Right cardiac atrium (tissue), 5 donors: ENCODE data around the gene GSTO2. TPM values are rescaled to one million over a fixed set of nuclear protein-coding genes. Genes with fewer than 3 reads are reported as not detected.

Experiments
- ATAC-seq, 2 donors: fragments of 200-7000 bp; cut with Tn5 transposase; one replicate each; pipeline versions ENCODE4 v1.8.0 to v1.9.1; 2020; ENCODE audit warnings: moderate library complexity in 2 of 2, mild to moderate bottlenecking in 1 of 2
- DNase-seq, 3 donors: peaks; one replicate each; pipeline ENCODE4 v3.0.0-alpha.2; 2020
- H3K27ac ChIP-seq: one replicate; pipeline ENCODE4 v1.5.1; 2013; ENCODE audit warnings: mild to moderate bottlenecking, low read length, control low read depth, moderate library complexity
- H3K27me3 ChIP-seq: one replicate; pipeline ENCODE4 v1.6.1; 2013; ENCODE audit not compliant: control insufficient read depth, insufficient read depth
- H3K4me1 ChIP-seq: one replicate; pipeline ENCODE4 v1.6.1; 2013; ENCODE audit warnings: low read length; ENCODE audit not compliant: control insufficient read depth, insufficient read depth
- H3K4me3 ChIP-seq: one replicate; pipeline ENCODE4 v1.5.1; 2013; ENCODE audit warnings: low read length, control low read depth
- H3K9me3 ChIP-seq: one replicate; pipeline ENCODE4 v1.6.1; 2013; ENCODE audit warnings: low read length; ENCODE audit not compliant: control insufficient read depth
- WGBS: extraction: QIAGEN DNeasy Blood & Tissue Kit; methylation state at CpG from one replicate; pipeline ENCODE4 v1.1.7; 2013; 5-methylcytosine and 5-hydroxymethylcytosine counted together
- intact Hi-C, 4 donors: fragments of 100-400 bp; cut with DNase I; formaldehyde crosslinking; loops; one replicate each; pipeline versions ENCODE4 v1.11.0 to v1.14.0; 2022 to 2023
- polyA plus RNA-seq: library from polyadenylated mRNA; stranded (reverse); fragments of 200-250 nt; gene quantifications from one replicate; pipeline ENCODE4 v1.2.3, GENCODE V29; 2013
- total RNA-seq, 4 donors: library from RNA; stranded (reverse); fragmentation: NEBNext Ultra II Directional; extraction: Animal tissue kit (Norgen Biotek cat#: 25700); gene quantifications; one replicate each; pipeline ENCODE4 v1.2.1, GENCODE V29; 2021
- donor health status: healthy with polysubstance abuse.
- donor health status: DM: no; HTN: yes; CAD: no.
- donor health status: DM: no; HTN: no; CAD: no.
- donor health status: DM: no; HTN: yes; CAD: no; lungs with severe emphysema.
- donor health status: DM: yes; HTN: yes; CAD: no.

The GSTO2 gene
- total and polyA plus RNA-seq, 5 donors: 0.37 to 1.1 (median 0.58) TPM

DNA sequence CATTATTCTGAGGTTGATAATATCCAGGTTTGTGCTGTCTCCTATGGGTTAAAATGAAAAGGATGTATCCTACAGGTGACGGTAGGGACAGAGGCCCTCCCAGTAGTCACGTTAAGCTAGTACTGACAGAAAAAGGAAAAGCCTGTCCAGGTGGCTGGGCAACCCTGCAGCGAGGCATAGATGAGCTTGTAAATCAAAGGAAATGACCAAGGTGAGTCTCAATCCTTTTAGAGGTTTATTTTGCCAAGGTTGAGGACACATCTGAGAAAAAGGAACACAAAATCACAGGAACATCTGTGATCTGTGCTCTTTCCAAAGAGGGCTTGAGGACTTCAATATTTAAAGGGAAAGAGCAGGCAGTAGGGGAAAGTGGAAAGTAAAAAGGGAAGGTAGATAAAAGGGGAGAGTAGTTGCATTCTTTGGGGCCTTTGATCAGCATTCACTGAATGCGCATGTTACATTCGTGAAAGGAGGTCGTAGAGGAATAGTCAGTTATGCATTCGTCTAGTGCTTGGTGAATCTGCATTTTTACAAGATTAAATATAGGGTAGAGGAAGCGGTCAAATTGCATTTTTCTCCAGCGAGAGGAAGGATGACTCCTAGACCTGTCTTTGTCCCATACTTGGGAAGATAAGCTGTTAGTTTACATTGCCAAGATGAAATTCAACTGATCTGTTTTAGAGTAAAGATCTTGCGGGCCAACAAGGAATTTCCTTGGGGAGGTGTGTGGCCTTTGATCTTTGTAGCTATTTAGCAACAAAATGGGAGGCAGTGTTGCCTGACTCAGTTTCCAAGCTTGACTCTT lies 15.2 kb upstream of the GSTO2 start:
- Histone ChIP-seq H3K4me3 (peak overlapping the region; percentile 90), H3K27ac (peak overlapping the region; percentile 99), H3K4me1 (peaks cover 2% of the 10 kb centered on the region), H3K27me3 (no peaks in the 10 kb centered on the region), H3K9me3 (no peaks in the 10 kb centered on the region)
- intact Hi-C loops: no loop called here
- ATAC-seq (no peak), DNase-seq (no peak)
- WGBS: 71% methylated on average over 10 of the region's 10 CpGs

- intact Hi-C loops: no loop called here
- peaks cover 2% of the 10 kb centered on the region for H3K4me1 ChIP-seq
- H3K9me3 ChIP-seq: no peaks in the 10 kb centered on the region
- WGBS: under 1% methylated on average over 69 of the region's 69 CpGs
- DNase-seq (peak; percentile 89 to 94 (median 94)), ATAC-seq (peak; percentile 93 to 94)
- peak within 1 kb of the TSS; percentile 90 for H3K4me3 ChIP-seq
- H3K27me3 ChIP-seq: no peaks in the 10 kb centered on the region
- peak within 1 kb of the TSS; percentile 99 for H3K27ac ChIP-seq
These were observed 14.3 kb upstream of the GSTO2 start, which contains the start of gene GSTO1 for GRCh38 chr10:104254493-104255310. Gene GSTO1 (plus strand): TSS chr10:104254892. CDS start chr10:104254929, 37 bp downstream.

GRCh38 chr10:104255311-104255981 lies 13.5 kb upstream of the GSTO2 start:
- no peaks in the 10 kb centered on the region for H3K27me3 ChIP-seq
- H3K27ac ChIP-seq: peak overlapping the region; percentile 99
- H3K4me1 ChIP-seq: peaks cover 2% of the 10 kb centered on the region
- H3K4me3 ChIP-seq: peak overlapping the region; percentile 90
- ATAC-seq: peak; percentile 65 to 68
- intact Hi-C loops: no loop called here
- DNase-seq: no peak
- H3K9me3 ChIP-seq: no peaks in the 10 kb centered on the region
- under 1% methylated on average over 12 of the region's 12 CpGs for WGBS

GRCh38 chr10:104256335-104256961 lies 12.5 kb upstream of the GSTO2 start:
- DNase-seq (no peak), ATAC-seq (no peak)
- H3K9me3 ChIP-seq: no peaks in the 10 kb centered on the region
- peaks cover 2% of the 10 kb centered on the region for H3K4me1 ChIP-seq
- H3K27ac ChIP-seq: peak overlapping the region; percentile 48
- intact Hi-C loops: no loop called here
- no peaks in the 10 kb centered on the region for H3K27me3 ChIP-seq
- 8% methylated on average over 1 of the region's 1 CpG for WGBS
- H3K4me3 ChIP-seq: peak overlapping the region; percentile 90

DNA sequence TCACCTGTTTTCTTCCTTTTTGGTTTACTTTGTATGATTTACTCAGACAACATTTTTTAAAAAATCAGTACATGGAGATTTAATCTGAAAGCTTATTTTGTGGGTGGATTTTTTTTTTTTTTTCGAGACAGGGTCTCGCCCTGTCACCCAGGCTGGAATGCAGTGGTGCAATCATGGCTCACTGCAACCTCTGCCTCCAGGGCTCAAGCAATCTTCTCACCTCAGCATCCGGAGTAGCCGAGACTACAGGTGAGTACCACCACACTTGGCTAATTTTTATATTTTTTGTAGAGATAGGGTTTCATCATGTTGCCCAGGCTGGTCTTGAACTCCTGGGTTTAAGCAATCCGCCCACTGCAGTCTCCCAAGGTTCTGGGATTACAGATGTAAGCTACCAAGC lies 11.7 kb upstream of the GSTO2 start:
- DNase-seq (no peak), ATAC-seq (no peak)
- Histone ChIP-seq H3K27me3 (no peaks in the 10 kb centered on the region), H3K9me3 (no peaks in the 10 kb centered on the region), H3K4me3 (no peak overlapping the region), H3K4me1 (peaks cover 4% of the 10 kb centered on the region), H3K27ac (no peak overlapping the region)
- intact Hi-C loops: no loop called here
- WGBS: 96% methylated on average over 5 of the region's 5 CpGs

DNA sequence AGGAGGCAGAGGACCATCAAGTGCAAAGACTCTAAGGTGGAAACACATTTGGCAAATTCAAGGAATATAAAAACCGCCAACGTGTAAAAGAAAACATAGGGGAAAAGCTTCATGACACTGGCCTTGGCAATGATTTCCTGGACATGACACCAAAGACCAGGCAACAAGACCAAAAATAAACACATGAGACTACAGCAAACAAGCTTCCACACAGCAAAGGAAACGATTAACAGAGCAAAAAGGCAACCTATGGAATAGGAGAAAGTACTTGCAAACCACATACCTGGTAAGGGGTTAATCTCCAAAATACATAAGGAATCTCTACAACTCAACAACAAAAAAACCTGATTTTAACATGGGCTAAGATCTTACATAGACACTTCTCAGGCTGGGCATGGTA lies 10.8 kb upstream of the GSTO2 start:
- WGBS: 64% methylated on average over 3 of the region's 3 CpGs
- ATAC-seq: no peak
- intact Hi-C loops: no loop called here
- peaks cover 4% of the 10 kb centered on the region for H3K4me1 ChIP-seq
- H3K27ac ChIP-seq: no peak overlapping the region
- no peaks in the 10 kb centered on the region for H3K9me3 ChIP-seq
- DNase-seq: no peak
- H3K4me3 ChIP-seq: no peak overlapping the region
- H3K27me3 ChIP-seq: no peaks in the 10 kb centered on the region

GRCh38 chr10:104259456-104259855 lies 9.5 kb upstream of the GSTO2 start:
- intact Hi-C loops: no loop called here
- WGBS: 76% methylated on average over 3 of the region's 3 CpGs

GRCh38 chr10:104259999-104260774 lies 8.8 kb upstream of the GSTO2 start:
- 53% methylated on average over 6 of the region's 6 CpGs for WGBS
- DNase-seq (no peak), ATAC-seq (peak; percentile 46 to 60)
- peaks cover 4% of the 10 kb centered on the region for H3K4me1 ChIP-seq
- intact Hi-C loops: no loop called here
- no peak overlapping the region for H3K4me3 ChIP-seq
- no peaks in the 10 kb centered on the region for H3K9me3 ChIP-seq
- peak overlapping the region; percentile 73 for H3K27ac ChIP-seq
- H3K27me3 ChIP-seq: no peaks in the 10 kb centered on the region

More at GRCh38 chr10:104259456-104259855, 9.5 kb upstream of the GSTO2 start:
- H3K4me3 ChIP-seq: no peak overlapping the region
- ATAC-seq: no peak
- no peak for DNase-seq
- H3K4me1 ChIP-seq: peaks cover 4% of the 10 kb centered on the region
- H3K9me3 ChIP-seq: no peaks in the 10 kb centered on the region
- no peaks in the 10 kb centered on the region for H3K27me3 ChIP-seq
- H3K27ac ChIP-seq: peak overlapping the region; percentile 44

GRCh38 chr10:104260775-104261115 lies 8.2 kb upstream of the GSTO2 start:
- peak in 1 of 2 donors; percentile 66 for ATAC-seq

DNA sequence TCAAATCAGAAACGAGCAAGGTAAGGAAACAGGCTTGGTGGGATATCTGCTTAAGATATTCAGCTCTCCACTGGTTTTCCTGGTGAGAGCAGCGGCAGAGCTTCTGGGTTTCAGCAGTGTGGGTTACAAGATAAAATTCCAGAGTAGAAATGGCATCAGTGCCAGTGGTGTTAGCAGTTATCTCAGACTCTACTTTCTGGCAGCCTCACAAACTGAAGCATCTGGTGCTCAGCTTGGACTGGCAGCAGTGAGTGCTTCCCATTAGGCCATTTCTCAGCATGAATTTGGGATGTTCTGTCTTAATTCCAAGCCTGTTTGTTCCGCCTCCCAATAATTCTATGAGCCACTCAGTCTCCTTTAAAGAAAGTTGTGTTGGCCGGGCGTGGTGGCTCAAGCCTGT lies 6.9 kb upstream of the GSTO2 start:
- Histone ChIP-seq H3K27ac (peak overlapping the region; percentile 81), H3K27me3 (no peaks in the 10 kb centered on the region), H3K4me3 (no peak overlapping the region), H3K9me3 (no peaks in the 10 kb centered on the region), H3K4me1 (peaks cover 4% of the 10 kb centered on the region)
- intact Hi-C loops: no loop called here
- DNase-seq: no peak
- ATAC-seq: peak; percentile 38 to 71
- 69% methylated on average over 5 of the region's 5 CpGs for whole genome bisulfite sequencing

More at GRCh38 chr10:104260775-104261115, 8.2 kb upstream of the GSTO2 start:
- Histone ChIP-seq H3K4me3 (no peak overlapping the region), H3K27me3 (no peaks in the 10 kb centered on the region), H3K4me1 (peaks cover 4% of the 10 kb centered on the region), H3K27ac (no peak overlapping the region), H3K9me3 (no peaks in the 10 kb centered on the region)
- intact Hi-C loops: no loop called here
- DNase-seq: no peak
- 9% methylated on average over 3 of the region's 3 CpGs for WGBS
